Measurements from ENCODE around the gene TSPAN1. TPM values are rescaled to one million over a fixed set of nuclear protein-coding genes. Genes with fewer than 3 reads are reported as not detected.

Gene TSPAN1
- total RNA-seq, 1 donor from 2014 or later, result 0.13 TPM

GRCh38 chr1:46187106-46187869 lies 12.4 kb downstream of the TSPAN1 start:
- DNase-seq (ENCODE audit: low read depth in 2 of 2), result no peak

DNA sequence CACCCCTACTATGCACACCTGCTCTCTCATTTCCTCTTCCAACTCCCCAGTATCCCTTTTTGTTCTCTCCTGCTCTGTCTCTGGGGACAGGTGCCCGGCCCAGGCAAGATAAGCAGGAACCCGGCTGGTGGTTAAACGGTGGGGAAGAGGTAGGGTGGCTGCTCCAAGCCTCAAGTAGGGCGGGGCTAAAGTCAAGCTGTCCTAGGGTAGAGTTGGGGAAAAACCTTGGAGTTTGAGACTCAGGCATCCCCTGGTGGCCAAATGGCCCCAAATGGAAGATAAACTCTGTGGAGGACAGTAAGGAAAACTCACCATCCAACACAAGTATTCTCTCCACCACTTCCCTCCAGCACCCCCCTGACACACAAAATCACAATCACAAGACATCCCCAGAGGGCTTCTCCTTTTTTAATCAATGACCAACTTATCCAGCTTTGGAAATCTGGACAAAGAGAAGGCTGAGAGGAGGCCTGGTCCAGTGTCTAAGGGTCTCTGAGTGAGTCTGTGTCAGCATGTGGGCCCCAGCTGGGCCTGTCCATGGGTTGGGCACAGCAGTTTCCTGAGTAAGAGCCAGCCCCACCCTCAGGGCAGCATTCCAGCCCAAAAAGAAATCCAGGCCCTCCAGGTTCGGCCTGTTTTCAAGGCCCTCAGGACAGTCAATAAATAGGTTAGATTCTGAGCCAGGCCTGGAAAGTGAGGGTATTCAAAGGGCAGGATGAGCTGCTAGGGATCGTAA lies 13.6 kb downstream of the TSPAN1 start:
- DNase-seq (ENCODE audit: low read depth in 2 of 2), result no peak

DNA sequence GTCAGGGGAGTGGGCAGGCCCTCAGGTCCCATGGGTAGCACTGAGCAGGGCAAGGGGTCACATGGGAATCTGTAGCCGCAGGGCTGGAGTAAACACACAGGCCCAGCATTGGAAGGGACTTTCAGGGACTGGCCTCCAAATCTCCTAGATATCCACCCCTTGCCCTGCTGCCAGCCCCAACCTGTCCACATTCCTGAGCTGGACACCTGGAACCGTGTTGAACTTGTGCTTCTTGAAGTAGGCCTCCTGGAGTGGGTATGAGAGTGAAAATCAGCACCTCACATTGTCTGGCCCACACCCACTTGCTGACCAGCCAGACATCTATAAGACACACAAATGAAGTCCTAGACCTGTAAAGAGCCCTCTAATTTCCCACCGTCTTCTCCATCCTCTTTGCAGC lies 15.7 kb downstream of the TSPAN1 start:
- DNase-seq (ENCODE audit: low read depth in 2 of 2), result no peak

GRCh38 chr1:46191033-46191701 lies 16.3 kb downstream of the TSPAN1 start:
- no peak for DNase-seq (ENCODE audit: low read depth in 2 of 2)

- DNase-seq (ENCODE audit: low read depth in 2 of 2), result no peak
Measured at GRCh38 chr1:46192171-46192570, 17.3 kb downstream of the TSPAN1 start.

GRCh38 chr1:46193285-46193684 lies 18.4 kb downstream of the TSPAN1 start:
- DNase-seq (ENCODE audit: low read depth in 2 of 2), result no peak

DNA sequence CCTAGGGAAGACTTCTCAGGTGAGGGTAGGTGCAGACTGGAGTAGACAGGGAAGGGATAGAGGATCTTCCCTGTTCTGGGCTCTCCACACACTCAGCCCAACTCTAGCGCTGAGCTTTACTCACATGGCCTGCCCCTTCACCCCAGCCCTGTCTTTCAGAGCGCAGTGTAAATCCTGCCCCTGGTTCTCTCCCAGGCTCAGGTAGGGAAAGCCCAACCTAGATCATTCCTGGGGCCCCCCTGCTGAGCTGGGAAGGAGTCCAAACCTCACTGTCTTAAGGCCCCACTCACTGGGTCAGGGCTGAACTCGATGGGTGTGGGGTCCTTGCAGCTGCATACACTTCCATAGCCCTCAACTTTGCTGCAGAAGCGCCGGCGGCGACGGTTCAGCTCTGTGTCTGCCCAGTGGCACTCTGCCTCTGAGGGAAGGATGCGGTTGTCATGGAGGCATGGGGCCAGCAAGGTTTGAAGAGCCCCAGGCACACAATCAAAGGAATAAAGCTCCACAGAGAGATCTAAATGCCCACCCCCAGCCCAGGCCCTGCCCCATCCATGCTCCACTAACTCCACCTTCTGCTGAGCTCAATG lies 19.2 kb downstream of the TSPAN1 start:
- no peak for DNase-seq (ENCODE audit: low read depth in 2 of 2)

DNA sequence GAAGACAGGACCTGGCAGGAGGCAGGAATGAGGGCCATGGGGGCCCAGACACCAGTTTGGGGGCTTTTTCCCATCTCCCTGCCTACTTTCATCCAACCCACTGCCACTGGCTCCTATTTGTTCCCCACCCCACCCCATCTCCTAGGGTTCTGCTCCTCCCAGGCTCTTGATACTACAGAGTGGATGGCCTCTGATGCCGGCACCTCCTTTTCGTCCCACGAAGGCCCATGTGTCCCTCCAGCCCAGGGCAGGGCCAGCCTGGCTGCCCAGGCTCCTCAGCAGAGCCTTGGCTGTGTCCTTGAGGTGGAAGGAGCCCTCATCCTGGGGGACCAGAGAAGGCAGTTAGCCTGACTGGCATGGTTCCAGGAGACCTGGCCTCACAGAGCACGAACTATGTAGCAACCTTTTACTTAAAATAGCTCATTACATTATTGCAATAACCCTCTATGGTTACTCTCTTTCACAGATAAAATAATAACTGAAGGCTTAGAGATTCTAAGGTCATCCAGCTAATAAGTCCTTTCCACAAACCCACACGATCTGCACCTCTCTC lies 19.8 kb downstream of the TSPAN1 start:
- DNase-seq (ENCODE audit: low read depth in 2 of 2), result no peak

- no peak for DNase-seq (ENCODE audit: low read depth in 2 of 2)
Measured at GRCh38 chr1:46196609-46197008, 21.7 kb downstream of the TSPAN1 start.

GRCh38 chr1:46197560-46197963 lies 22.7 kb downstream of the TSPAN1 start:
- no peak for DNase-seq (ENCODE audit: low read depth in 2 of 2)

- peak in 1 of 2 donors; percentile 66 for DNase-seq (ENCODE audit: low read depth in 2 of 2)
Measured at GRCh38 chr1:46197964-46198811, 23.3 kb downstream of the TSPAN1 start, which contains the start of gene POMGNT1. TSS of gene POMGNT1 (minus strand) at chr1:46198434. CDS start at chr1:46197821, 613 bp downstream.

GRCh38 chr1:46199233-46199749 lies 24.4 kb downstream of the TSPAN1 start:
- no peak for DNase-seq (ENCODE audit: low read depth in 2 of 2)

- DNase-seq (ENCODE audit: low read depth in 2 of 2), result no peak
Measured at GRCh38 chr1:46203738-46204405, 29.0 kb downstream of the TSPAN1 start.

GRCh38 chr1:46204406-46204742 lies 29.5 kb downstream of the TSPAN1 start:
- DNase-seq (ENCODE audit: low read depth in 2 of 2), result no peak

DNA sequence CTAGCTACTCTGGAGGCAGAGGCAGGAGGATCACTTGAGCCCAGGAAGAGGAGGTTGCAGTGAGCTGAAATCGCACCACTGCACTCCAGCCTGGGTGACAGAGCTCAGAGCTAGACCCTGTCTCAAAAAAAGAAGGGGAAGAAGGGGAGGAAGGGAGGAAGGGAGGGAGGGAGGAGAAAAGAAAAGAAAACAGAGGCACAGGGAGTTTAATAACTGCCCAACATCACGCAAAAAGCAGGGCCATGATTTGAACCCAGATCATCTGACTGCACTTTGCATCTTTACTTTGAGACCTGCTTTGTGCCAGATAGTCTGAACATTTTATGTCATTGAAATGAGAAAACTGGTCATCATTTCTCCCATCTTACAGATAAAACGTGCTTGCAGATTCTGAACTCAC lies 30.3 kb downstream of the TSPAN1 start:
- no peak for DNase-seq (ENCODE audit: low read depth in 2 of 2)

DNA sequence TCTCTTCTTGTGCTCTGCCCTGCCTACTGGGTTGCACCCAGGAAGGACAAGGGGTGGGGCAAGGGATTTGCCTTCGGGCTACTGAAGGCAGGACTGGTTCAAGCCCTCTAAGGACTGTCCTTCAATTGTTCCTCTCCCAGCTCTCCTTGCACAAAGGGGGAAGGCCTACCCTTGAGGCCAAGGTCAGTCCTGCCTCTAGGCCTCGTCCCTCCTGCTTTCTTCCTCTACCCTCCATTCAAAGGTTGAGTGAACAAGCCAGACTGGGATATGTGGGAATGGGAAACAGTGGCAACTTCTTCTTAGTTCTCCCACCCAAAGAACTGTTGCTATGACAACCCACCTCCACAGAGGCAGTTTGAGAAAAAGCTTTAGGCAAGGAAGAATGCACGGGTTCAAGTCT lies 30.9 kb downstream of the TSPAN1 start:
- no peak for DNase-seq (ENCODE audit: low read depth in 2 of 2)

- DNase-seq (ENCODE audit: low read depth in 2 of 2), result no peak
Measured at GRCh38 chr1:46206399-46206798, 31.5 kb downstream of the TSPAN1 start.

DNA sequence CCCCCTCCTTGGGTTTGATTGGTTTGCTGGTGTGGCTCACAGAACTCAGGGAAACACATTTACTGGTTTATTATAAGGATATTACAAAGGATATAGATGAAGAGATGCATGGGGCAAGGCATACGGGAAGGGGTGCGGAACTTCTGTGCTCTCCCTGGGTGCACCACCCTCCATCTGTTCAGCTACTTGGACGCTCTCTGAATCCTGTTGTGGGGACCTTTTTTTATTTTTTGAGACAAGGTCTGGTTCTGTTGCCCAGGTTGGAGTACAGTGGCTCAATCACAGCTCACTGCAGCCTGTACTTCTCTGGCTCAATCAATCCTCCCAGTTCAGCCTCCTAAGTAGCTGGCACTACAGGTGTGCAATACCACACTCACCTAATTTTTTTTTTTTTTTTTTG lies 35.7 kb downstream of the TSPAN1 start:
- DNase-seq (ENCODE audit: low read depth in 2 of 2), result no peak

DNA sequence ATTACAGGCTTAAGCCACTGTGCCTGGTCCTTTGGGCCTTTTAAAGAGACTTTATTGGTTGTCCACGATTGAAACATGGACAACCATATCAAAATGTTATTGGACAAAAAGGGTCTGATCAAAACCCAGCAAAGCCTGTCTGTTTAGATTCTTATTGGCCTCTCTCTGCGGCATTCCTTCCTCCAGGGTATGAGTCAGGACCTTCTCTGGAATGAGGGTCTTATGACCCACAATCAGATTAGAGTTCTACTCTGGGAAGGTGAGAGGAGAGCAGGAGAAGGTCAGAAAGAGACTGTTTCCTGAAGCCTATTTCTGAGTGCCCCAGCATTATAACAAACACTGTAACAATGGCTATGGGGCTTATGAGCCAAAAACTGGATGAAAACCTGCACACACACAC lies 36.2 kb downstream of the TSPAN1 start:
- peak in 1 of 2 donors; percentile 19 for DNase-seq (ENCODE audit: low read depth in 2 of 2)

GRCh38 chr1:46215504-46215903 lies 40.6 kb downstream of the TSPAN1 start:
- DNase-seq (ENCODE audit: low read depth in 2 of 2), result no peak
